ENCODE data around the gene MAP4. TPM values are rescaled to one million over a fixed set of nuclear protein-coding genes. Genes with fewer than 3 reads are reported as not detected.

Gene MAP4
- total and polyA plus RNA-seq, 2 donors (not counting 3 experiments of a cell fraction or from before 2014, with no cell fraction given): 121 to 290 TPM

DNA sequence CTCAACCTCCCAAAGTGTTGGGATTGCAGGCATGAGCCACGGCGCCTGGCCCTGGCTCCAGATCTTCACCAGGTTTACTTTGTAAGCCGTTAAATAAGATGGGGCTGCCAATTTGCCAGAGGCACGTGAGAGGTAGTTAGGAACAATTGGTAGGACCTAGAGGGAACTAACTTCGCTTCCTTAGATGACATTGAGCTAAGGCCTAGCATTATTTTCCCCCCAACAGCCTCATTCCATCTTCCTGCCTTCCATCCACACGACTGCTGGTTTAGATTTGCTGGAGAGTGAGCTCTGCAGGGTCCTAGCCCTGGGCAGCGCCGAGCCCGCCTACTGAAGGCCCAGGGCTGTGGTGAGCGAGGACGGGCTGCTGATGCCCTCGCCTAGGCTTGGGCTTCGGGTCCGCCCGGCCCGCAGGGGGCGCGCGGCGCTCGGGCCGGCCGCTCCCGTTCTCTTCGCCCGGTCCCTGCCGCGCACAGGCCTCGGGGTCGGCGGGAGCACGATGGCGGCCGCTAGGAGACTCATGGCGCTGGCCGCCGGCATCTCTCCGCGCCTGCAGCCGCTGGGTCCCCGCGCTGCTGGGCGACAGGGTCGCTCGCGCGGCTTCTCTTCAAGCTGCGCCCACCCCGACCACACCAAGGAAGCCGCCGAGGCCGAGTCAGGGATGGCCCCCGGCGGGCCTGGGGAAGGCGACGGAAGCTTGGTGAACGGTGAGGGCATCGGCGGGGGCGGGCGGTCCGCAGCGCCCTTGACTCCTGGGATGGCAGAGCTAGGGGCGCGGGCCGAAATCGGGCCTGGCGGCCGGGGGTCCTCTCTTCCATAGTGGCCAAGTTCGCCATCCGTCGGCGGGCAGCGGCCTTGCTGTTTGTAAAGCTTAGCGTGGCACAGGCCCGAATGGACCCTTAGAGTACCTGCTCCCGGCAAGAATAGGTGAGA, 191.4 kb downstream of the MAP4 start:
- Histone ChIP-seq H3K27ac (ENCODE audit: insufficient read depth, low read depth, low read length) (peak overlapping the region; percentile 68), H4K20me1 (replicated peaks; ENCODE audit: control insufficient read depth, extremely low read depth, insufficient read depth, low read length) (no peaks in the 10 kb centered on the region), H3K79me2 (ENCODE audit: control insufficient read depth, insufficient read depth, low read length) (peaks cover 30% of the 10 kb centered on the region), H2AFZ (ENCODE audit: low read depth, low read length) (peak overlapping the region; percentile 86), H3K27me3 (ENCODE audit: control insufficient read depth in 2 of 2, insufficient read depth in 2 of 2, low read length in 2 of 2) (no peaks in the 10 kb centered on the region), H3K9me3 (replicated peaks; ENCODE audit: control insufficient read depth, insufficient read depth, low read length) (no peaks in the 10 kb centered on the region), H3K4me3 (replicated peaks in 1 of 3; ENCODE audit: insufficient read depth in 1 of 3, low read depth in 1 of 3, low read length in 3 of 3) (peak overlapping the region; percentile 78 to 97 (median 82)), H3K4me1 (ENCODE audit: control insufficient read depth, extremely low read depth, insufficient read depth, low read length) (peaks cover 19% of the 10 kb centered on the region), H3K4me2 (ENCODE audit: insufficient read depth, low read length) (peak overlapping the region; percentile 96), H3K9me1 (replicated peaks; ENCODE audit: control insufficient read depth, extremely low read depth, insufficient read depth, low read length) (peaks cover 3% of the 10 kb centered on the region), H3K36me3 (ENCODE audit: control insufficient read depth in 2 of 2, extremely low read depth in 1 of 2, insufficient read depth in 2 of 2, low read length in 2 of 2) (peaks cover 7 to 13% of the 10 kb centered on the region in 2 experiments), H3K9ac (replicated peaks; ENCODE audit: extremely low read depth, insufficient read depth, low read length) (peak overlapping the region; percentile 92)
- intact Hi-C loops (cut with micrococcal nuclease) (loop anchor here (1.0 kb wide), 3 partner anchors 22 to 326 kb away; partner anchors contain the start of gene DHX30), dilution Hi-C loops (cut with MboI; ENCODE audit: extremely low pct_ligation_motif_present, low sequenced_read_pairs) (no loop called here)
- FAIRE-seq (peak; percentile 70), DNase-seq (ENCODE audit: low read depth, low spot score) (peak; percentile 85)
- TF ChIP-seq CTCF (IDR thresholded peaks at IDR 0.05; ENCODE audit: extremely low read depth in 1 of 2, insufficient read depth in 1 of 2, low read depth in 1 of 2, low read length in 2 of 2): peak; percentile 82 to 96
- TF ChIP-seq, protein P1, sequence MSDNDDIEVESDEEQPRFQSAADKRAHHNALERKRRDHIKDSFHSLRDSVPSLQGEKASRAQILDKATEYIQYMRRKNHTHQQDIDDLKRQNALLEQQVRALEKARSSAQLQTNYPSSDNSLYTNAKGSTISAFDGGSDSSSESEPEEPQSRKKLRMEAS (IDR thresholded peaks at IDR 0.05; ENCODE audit: insufficient read depth, insufficient read length): no peak
- no peak for TF ChIP-seq JUN (IDR thresholded peaks at IDR 0.05; ENCODE audit: borderline replicate concordance, insufficient read depth, insufficient read length, low read depth)
- TF ChIP-seq POLR2A (IDR thresholded peaks at IDR 0.05; ENCODE audit: low read depth, low read length): peak; percentile 83
- no peak for TF ChIP-seq EZH2 (IDR thresholded peaks at IDR 0.05; ENCODE audit: borderline replicate concordance, low read depth, low read length, severe bottlenecking)
- TF ChIP-seq FOS (IDR thresholded peaks at IDR 0.05; ENCODE audit: borderline replicate concordance, insufficient read depth, low read length): no peak
- TF ChIP-seq POLR2AphosphoS5 (IDR thresholded peaks at IDR 0.05; ENCODE audit: insufficient read depth, low read depth, low read length): peak; percentile 95
- TF ChIP-seq GATA2 (IDR thresholded peaks at IDR 0.05; ENCODE audit: insufficient read depth, insufficient read length, low read depth, low read length): no peak
- peak; percentile 38 for TF ChIP-seq MYC (IDR thresholded peaks at IDR 0.05; ENCODE audit: low read depth, low read length)
- ChIA-PET POLR2A (interaction anchor here (0.5 to 1.4 kb wide), 6 partner anchors 10 to 773 kb away, joined by 3 to 7 read pairs (median 4); no protein-coding TSS in a partner anchor), CTCF (interaction anchor here (0.7 to 4.1 kb wide), 19 partner anchors 10 to 333 kb away, joined by 3 to 69 read pairs (median 5); partner anchors contain the start of gene DHX30)
- BruUV-seq (replicated peaks): no TSS peak

Data from endothelial cell of umbilical vein (primary cell).